ENCODE measurements around the gene PMPCB. TPM values are rescaled to one million over a fixed set of nuclear protein-coding genes. Genes with fewer than 3 reads are reported as not detected.

Gene PMPCB
- total RNA-seq, 1 donor from 2014 or later = 47.6 TPM

DNA sequence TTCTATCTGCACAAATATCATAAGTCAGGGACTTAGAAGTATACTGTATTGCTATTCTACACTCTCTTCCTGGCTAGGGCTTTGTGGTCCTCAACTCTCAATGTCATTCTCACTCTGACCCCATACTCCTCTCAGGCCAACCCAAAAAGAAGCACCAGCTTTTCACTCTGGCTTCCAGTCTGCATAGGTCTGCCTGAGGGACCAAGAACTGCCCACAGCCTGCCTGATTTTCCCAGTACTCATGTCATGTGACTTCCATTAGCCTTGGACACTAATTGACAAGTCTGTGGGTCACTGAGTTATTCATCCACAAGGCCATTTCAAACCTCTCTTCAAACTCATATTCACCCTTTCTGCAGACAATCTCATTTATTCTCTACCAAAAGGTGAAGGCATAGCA is 19.8 kb downstream of the PMPCB start:
- H3K4me1 Mint-ChIP-seq (ENCODE audit: low read depth, unreplicated experiment) = no peaks in the 10 kb centered on the region
- TF ChIP-seq CTCF (IDR thresholded peaks at IDR 0.05; ENCODE audit: insufficient read depth, low read depth, low read length) (no peak), EZH2 (IDR thresholded peaks at IDR 0.05; ENCODE audit: insufficient read depth, low read length) (no peak)
- peaks cover 74% of the 10 kb centered on the region for H3K36me3 ChIP-seq (ENCODE audit: insufficient read depth, low read length)
- H3K4me1 ChIP-seq (ENCODE audit: insufficient read depth, low read length) = no peaks in the 10 kb centered on the region
- peaks cover 9% of the 10 kb centered on the region for H3K36me3 Mint-ChIP-seq (ENCODE audit: low read depth, unreplicated experiment)
- no peak overlapping the region for H3K4me3 ChIP-seq (ENCODE audit: insufficient read depth, low read depth, low read length)
- H3K27me3 ChIP-seq (ENCODE audit: insufficient read depth, low read length) = no peaks in the 10 kb centered on the region
- H3K4me3 Mint-ChIP-seq (ENCODE audit: unreplicated experiment) = no peak overlapping the region
- H3K4me2 ChIP-seq (ENCODE audit: low read length) = no peak overlapping the region
- no peaks in the 10 kb centered on the region for H3K27me3 Mint-ChIP-seq (ENCODE audit: low read depth, unreplicated experiment)
- no peaks in the 10 kb centered on the region for H3K9me3 ChIP-seq (ENCODE audit: insufficient read depth, low read depth, low read length)
- H3K9me3 Mint-ChIP-seq (ENCODE audit: unreplicated experiment) = peaks cover 1% of the 10 kb centered on the region
- no peaks in the 10 kb centered on the region for H3K79me2 ChIP-seq (ENCODE audit: insufficient read depth, low read length)
- no peak overlapping the region for H3K27ac Mint-ChIP-seq (ENCODE audit: unreplicated experiment)
- no peak overlapping the region for H3K27ac ChIP-seq (ENCODE audit: low read depth, low read length)
- FAIRE-seq = no peak
- H4K20me1 ChIP-seq (ENCODE audit: insufficient read depth, low read length) = no peaks in the 10 kb centered on the region
- H3K9ac ChIP-seq (ENCODE audit: low read length) = no peak overlapping the region
- DNase-seq (ENCODE audit: low read depth) = no peak
- no peak overlapping the region for H2AFZ ChIP-seq (ENCODE audit: low read depth, low read length)

GRCh38 chr7:103325744-103326143 is 28.5 kb downstream of the PMPCB start:
- Histone ChIP-seq H3K9me3 (ENCODE audit: insufficient read depth, low read depth, low read length) (no peaks in the 10 kb centered on the region), H3K9ac (ENCODE audit: low read length) (no peak overlapping the region), H3K4me3 (ENCODE audit: insufficient read depth, low read depth, low read length) (no peak overlapping the region), H3K27ac (ENCODE audit: low read depth, low read length) (no peak overlapping the region), H4K20me1 (ENCODE audit: insufficient read depth, low read length) (peaks cover 1% of the 10 kb centered on the region), H3K36me3 (ENCODE audit: insufficient read depth, low read length) (peaks cover 43% of the 10 kb centered on the region), H2AFZ (ENCODE audit: low read depth, low read length) (no peak overlapping the region), H3K4me2 (ENCODE audit: low read length) (no peak overlapping the region), H3K4me1 (ENCODE audit: insufficient read depth, low read length) (no peaks in the 10 kb centered on the region), H3K27me3 (ENCODE audit: insufficient read depth, low read length) (no peaks in the 10 kb centered on the region), H3K79me2 (ENCODE audit: insufficient read depth, low read length) (peaks cover 16% of the 10 kb centered on the region)
- FAIRE-seq (no peak), DNase-seq (ENCODE audit: low read depth) (no peak)
- H3K4me3 Mint-ChIP-seq (ENCODE audit: unreplicated experiment) = no peak overlapping the region
- TF ChIP-seq EZH2 (IDR thresholded peaks at IDR 0.05; ENCODE audit: insufficient read depth, low read length) = no peak
- no peak for TF ChIP-seq CTCF (IDR thresholded peaks at IDR 0.05; ENCODE audit: insufficient read depth, low read depth, low read length)
- no peaks in the 10 kb centered on the region for H3K4me1 Mint-ChIP-seq (ENCODE audit: low read depth, unreplicated experiment)
- H3K27me3 Mint-ChIP-seq (ENCODE audit: low read depth, unreplicated experiment) = no peaks in the 10 kb centered on the region
- H3K9me3 Mint-ChIP-seq (ENCODE audit: unreplicated experiment) = peaks cover 1% of the 10 kb centered on the region
- no peak overlapping the region for H3K27ac Mint-ChIP-seq (ENCODE audit: unreplicated experiment)
- peaks cover 2% of the 10 kb centered on the region for H3K36me3 Mint-ChIP-seq (ENCODE audit: low read depth, unreplicated experiment)

GRCh38 chr7:103336761-103337160 is 39.5 kb downstream of the PMPCB start:
- no peaks in the 10 kb centered on the region for H3K9me3 Mint-ChIP-seq (ENCODE audit: unreplicated experiment)
- H3K27me3 Mint-ChIP-seq (ENCODE audit: low read depth, unreplicated experiment) = no peaks in the 10 kb centered on the region
- H3K27ac Mint-ChIP-seq (ENCODE audit: unreplicated experiment) = no peak overlapping the region
- no peaks in the 10 kb centered on the region for H3K9me3 ChIP-seq (ENCODE audit: insufficient read depth, low read depth, low read length)
- no peak overlapping the region for H3K9ac ChIP-seq (ENCODE audit: low read length)
- TF ChIP-seq EZH2 (IDR thresholded peaks at IDR 0.05; ENCODE audit: insufficient read depth, low read length) (no peak), CTCF (IDR thresholded peaks at IDR 0.05; ENCODE audit: insufficient read depth, low read depth, low read length) (no peak)
- H3K27ac ChIP-seq (ENCODE audit: low read depth, low read length) = no peak overlapping the region
- H3K36me3 ChIP-seq (ENCODE audit: insufficient read depth, low read length) = peaks cover 30% of the 10 kb centered on the region
- no peak overlapping the region for H3K4me3 ChIP-seq (ENCODE audit: insufficient read depth, low read depth, low read length)
- H3K79me2 ChIP-seq (ENCODE audit: insufficient read depth, low read length) = peaks cover 77% of the 10 kb centered on the region
- no peaks in the 10 kb centered on the region for H3K27me3 ChIP-seq (ENCODE audit: insufficient read depth, low read length)
- H2AFZ ChIP-seq (ENCODE audit: low read depth, low read length) = no peak overlapping the region
- H4K20me1 ChIP-seq (ENCODE audit: insufficient read depth, low read length) = peaks cover 45% of the 10 kb centered on the region
- H3K36me3 Mint-ChIP-seq (ENCODE audit: low read depth, unreplicated experiment) = peaks cover 20% of the 10 kb centered on the region
- no peaks in the 10 kb centered on the region for H3K4me1 ChIP-seq (ENCODE audit: insufficient read depth, low read length)
- H3K4me3 Mint-ChIP-seq (ENCODE audit: unreplicated experiment) = no peak overlapping the region
- H3K4me1 Mint-ChIP-seq (ENCODE audit: low read depth, unreplicated experiment) = peaks cover 8% of the 10 kb centered on the region
- no peak overlapping the region for H3K4me2 ChIP-seq (ENCODE audit: low read length)
- FAIRE-seq (no peak), DNase-seq (ENCODE audit: low read depth) (no peak)
